Tongue (tissue), 2 donors: ENCODE data around the gene IRX2. TPM values are rescaled to one million over a fixed set of nuclear protein-coding genes. Genes with fewer than 3 reads are reported as not detected.
A peak's percentile ranks its signal among the peaks of the same experiment; 100 is the strongest.

Experiments
- DNase-seq: peaks from one replicate; pipeline ENCODE4 v3.0.0-alpha.2; 2015
- total RNA-seq: library from RNA; depleted of rRNA; stranded (reverse); fragments of >200 nt; gene quantifications from one replicate; pipeline ENCODE4 v1.2.3, GENCODE V29; 2014

IRX2 gene
- total RNA-seq, 1 donor from 2014 or later, result 1.6 TPM

DNA sequence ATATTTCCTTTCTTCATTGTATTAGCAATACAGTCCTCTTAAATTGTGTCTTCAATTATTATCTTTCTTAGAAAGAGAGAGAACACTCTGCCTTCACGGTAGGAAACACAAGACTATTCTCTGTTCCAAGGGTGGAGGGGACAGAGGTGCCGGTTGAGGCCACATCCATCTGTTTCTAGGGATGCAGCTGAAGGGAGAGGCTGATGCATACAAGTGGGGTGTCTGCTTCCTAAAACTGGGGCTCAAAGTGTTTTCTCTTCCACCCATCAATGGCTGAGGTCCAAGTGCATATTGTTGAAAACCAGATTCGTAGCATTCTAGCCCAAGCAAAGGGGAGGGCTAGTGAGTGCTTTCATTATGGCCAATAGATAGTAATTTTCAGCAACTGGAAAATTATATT lies 9.5 kb downstream of the IRX2 start:
- no peak for DNase-seq

DNA sequence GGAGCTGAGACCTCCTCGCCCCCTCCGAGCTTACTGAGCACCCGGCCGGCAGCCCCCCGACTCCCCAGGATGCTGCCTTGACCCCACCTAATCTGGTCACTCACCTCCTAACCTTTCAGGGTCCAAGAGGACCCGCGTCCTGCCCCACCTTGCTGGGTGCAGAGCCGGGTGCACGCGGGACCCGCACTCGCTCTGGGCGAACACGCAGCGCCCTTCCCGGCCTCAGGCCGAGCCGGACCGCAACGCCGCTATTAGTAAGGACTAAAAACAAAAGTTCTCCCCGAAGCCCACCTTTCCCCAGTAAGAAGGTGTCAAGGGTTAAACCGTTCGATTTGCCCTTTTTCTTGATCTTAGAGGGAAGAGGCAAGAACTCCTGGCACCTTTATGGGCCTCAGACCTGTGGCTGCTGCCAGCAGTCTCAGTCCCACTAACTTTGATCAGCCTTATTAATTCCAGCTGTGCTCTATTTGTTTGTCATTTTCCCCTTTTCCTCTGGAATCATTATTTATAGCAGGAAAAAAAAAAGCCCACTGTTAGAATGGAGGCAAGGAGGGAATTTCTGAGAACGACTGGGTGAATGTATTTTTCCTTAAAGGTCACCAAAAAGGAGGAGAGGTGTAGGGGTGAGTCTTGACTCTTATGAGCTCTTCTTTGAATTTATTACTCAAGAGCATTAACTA lies 10.5 kb downstream of the IRX2 start:
- DNase-seq, result no peak

DNA sequence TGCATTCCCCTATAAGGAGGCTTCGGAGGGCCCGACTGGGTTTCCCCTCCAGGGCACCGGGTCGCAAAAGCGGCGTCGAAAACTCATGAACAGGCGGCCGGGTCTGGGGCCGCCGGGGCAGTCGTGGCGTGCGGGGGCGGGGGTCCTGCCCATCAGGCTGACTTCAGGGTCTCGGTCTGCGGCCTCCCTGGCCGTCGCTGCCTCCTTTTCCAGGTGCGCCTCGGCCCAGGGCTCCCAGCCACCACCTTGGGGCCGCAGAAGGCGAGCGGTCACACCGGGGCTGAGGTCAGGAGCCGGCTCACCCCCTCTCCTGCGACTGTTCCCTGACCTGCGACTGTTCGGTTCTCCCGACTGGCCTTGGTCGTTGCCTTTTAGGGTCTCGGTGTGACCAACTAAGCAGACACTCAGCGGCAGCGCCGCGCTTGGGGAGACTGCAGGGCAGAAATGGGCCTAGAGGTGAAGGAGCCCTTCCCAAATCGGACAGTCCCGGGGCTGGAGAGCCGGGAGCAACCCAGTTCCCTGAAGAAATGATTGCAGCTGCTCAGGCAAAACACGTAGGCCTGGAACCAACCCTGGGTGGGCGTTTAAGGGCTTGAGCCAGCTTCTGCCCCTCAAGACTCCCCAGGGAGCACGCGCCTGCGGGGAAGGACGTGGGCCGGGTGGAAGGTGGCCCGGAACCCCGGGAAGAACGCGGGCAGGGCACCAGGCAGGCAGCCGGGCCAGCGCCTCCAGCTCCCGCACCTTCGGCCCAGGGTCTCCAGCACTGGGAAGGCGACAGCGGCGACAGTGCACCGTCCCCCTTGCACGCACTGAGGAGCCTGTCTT lies 11.2 kb downstream of the IRX2 start:
- no peak for DNase-seq

DNA sequence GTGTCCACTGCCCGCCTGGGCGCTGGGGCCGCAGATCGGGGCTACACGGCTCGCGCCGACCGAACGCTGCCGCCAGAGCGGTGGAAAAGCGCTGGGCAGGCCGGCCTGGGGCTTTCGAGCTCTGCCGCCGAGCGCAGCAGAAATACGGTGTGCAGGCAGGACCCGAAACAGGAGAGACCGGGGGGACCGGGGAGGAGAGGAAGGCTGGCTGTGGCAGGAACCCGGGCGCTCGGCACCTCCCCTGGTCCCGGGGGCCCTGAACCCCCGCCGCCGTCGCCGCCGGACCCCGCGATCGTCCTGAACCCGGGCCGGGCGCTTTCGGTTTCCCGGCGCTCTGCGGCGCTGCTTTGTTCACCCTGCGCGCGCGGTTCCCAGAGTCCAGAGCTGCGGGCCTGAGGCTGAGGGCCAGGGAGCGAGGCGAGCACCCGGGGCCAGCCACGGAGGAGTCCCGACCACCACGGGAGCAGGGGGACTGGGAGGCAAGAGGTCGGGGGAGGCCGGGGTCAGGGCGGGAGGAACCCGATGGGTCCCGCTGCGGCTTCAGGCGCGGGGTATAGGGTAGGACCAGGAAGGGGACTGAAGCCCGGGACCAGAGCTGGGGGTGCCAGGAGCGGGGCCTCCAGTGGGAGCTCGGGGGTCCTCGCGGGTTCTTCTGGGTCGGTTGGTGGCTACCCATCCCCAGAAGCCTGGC lies 12.0 kb downstream of the IRX2 start:
- DNase-seq, result no peak

DNA sequence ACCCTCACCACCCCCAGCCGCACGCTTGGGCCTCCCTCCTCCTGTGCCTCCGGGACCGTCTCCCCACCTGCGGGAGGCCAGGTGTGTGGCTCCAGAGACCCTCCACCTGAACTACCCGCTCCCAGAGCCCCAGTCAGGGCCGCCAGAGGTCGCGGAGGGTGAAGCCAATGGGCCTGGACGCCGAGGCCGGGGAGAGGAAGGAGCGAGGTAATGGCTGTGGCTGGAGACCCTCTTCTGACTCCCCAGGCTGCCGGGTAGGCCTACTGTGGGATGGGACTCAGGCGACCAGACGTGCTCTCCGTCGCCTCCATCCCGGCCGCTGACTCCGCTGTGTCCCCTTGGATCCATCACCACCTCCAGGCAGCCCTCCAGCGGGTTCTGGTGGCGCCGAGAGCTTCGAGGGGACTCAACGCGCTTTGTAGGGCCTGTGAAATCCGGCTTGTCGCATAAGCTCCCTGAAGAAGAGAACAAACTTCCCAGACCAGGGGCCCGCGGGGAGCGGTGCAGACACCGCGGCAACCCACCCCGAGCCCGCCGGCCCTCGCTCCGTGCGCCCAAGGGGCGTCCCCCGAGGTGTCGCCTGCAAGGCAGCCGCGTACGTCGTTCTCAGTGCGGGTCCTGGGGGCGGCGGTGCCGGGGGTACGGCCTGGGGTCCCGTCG lies 12.6 kb downstream of the IRX2 start:
- no peak for DNase-seq

DNA sequence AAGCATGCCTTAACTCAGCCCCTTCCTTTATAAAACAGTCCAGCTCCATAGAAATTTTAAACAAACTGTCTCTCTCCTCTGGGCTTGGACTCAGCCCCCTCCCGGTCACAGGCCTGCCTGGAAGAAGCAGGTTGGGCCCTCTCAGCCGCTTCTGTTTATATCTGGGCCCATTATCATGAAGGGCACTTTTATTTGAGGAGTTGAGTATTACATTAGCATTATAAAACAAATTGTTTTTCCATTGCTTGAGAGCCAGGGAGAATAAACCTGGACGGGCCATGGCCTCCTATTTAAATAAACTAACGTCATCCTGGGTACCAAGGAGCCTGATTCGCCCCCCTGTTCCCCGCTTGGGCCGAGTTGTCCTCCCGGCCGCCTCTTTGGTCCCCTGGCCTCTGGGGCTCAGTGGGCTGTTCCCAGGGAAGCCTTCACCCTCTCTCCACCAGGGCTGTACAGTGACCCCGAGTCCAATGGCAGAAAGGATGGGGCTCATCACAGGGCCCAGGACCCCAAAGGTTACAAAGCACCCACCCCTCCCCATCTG lies 13.2 kb downstream of the IRX2 start:
- no peak for DNase-seq

DNA sequence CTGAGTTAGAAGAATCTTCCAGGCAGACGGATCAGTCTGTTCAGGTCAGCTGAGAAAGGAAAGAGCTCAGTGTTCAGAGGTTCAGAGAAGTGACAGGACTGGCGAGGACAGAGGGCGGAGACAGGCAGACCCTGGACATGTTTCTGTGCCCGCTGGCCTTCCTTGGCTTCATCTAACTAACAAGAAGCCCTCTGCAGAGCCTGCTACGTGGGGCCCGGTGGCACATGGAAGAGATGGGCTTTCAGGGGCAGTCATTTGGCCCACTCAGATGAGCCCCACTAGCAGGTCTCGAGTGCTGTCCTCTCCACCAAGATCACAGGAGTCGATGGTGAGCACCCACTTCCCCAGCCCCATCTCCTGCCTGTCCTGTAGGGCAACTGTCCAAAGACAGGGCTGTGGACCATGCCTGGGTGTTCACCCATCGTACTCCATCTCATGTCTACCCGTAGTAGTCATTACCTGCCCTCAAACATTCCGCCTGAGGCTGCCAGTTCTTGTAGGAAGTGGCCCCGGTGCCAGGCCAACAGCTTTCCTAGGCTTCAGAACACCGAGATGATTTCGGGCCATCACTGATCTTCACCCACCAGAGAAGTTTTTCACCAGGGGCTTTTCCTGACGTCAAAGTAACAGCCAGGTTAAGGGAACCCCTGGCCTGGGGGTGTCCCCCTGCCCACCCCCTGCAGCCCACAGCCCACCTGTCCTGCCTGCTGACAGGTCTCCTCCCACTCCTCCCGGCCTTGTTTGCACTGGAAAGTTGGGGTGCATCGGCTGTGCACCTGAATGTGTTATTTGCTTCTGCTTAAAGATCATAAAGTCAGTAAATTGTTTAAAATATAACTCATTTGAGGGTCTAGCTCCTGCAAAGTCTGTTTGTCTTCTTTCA lies 14.0 kb downstream of the IRX2 start:
- DNase-seq, result no peak

DNA sequence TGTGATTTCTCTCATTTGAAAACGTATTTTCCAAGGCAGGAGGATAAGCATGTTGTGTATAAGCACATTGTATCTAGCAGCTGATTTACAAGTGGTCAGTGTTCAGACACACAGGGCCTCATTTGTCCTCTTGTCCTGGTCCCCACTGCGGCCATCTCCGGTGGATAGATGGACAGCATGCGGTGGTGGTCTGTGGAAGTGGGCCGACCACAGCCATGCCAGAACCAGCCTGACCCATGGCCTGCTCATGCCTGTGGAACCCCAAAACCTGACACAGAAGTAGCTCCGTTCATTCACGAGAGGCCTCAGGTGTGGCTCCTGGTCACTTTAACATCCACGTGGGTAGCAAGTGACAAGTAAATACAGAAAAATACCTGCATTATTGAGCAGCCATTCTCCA lies 14.6 kb downstream of the IRX2 start:
- DNase-seq, result no peak

DNA sequence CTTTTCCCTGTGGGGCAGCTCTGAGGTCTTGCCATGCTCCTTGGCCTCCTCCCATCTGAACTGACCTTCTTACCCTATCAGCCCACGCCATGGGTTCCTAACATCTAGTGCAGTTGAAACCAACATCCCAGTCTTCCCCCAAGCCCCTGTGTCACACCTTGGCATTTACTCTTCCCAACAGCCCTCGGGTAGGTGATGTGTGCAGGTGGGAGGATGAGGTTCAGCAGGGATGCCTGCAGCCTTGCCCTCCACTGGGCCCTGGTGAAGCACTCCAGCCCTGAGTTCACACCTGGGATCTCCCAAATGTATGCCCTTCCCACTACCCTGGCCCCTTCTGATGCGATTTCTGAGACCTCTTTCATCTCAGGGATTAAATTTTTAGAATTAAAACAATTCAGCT lies 15.5 kb downstream of the IRX2 start:
- no peak for DNase-seq

DNA sequence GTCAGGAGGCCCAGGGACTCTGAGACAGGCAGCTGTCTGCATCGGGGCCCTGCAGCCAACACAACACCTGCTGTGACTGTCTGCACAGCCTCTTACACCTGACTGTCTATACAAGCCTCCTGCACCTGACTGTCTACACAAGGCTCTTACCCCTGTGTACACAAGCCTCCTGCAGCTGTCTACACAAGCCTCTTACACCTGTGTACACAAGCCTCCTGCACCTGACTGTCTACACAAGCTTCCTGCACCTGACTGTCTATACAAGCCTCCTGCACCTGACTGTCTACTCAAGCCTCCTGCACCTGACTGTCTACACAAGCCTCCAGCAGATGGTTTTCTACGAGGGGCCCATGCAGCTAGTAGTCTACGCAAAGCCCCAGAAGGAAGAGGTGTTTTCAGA lies 18.6 kb downstream of the IRX2 start:
- DNase-seq, result no peak

DNA sequence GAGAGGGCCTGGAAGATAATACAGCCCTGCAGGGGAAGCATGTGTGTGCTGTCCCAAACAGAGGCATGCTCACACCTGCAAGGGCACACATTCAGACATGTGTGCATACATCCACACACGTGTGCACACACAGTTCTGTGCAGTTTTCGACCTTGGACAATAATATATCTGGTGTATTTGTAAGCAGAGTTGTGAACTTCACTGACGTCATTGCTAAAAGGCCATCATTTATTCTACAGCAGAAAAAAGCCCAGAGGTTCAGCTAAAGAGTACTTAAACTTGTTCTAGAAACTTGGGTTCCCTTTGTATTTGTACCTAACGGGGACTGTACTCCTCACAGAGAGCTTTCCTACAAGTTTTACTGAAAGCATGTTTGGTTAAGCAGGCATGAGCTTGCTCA lies 19.5 kb downstream of the IRX2 start:
- no peak for DNase-seq

DNA sequence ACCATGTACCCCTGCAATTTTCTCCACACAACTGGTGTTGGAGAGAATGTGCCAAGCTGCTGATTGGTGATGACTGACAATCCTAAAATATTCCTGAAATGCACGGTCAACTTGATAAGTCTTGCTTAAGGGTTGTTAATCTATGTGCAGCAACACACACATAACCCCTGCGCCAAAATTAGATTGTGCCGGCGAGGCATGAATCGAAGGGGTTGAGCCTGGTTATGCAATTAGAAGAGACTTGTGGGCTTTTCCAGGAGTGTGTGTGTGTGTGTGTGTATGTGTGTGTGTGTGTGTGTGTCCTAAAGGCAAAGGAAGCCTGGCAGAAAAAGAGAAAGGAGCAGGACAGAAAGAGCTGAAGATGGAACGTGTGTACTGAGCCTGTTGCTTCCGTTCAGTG lies 22.3 kb downstream of the IRX2 start:
- no peak for DNase-seq

DNA sequence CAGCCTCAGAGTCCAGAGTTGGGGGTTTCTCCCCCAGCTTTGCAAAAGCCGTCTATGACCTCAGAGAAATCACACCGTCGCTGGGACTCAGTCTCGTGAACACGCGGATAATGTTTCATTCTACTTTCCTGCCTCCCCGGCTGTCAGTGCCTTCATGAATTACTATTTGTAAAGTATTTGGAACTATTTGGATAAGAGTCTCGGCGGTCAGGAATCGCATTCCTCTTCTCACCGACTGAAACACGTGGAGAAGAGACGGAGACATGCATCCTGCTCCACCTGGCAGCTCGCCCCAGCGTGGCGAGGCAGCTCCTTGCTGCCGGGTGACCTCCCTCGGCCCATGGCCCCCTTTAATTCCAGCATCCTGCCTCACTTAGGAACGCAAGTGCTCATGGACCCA lies 23.9 kb downstream of the IRX2 start:
- no peak for DNase-seq

DNA sequence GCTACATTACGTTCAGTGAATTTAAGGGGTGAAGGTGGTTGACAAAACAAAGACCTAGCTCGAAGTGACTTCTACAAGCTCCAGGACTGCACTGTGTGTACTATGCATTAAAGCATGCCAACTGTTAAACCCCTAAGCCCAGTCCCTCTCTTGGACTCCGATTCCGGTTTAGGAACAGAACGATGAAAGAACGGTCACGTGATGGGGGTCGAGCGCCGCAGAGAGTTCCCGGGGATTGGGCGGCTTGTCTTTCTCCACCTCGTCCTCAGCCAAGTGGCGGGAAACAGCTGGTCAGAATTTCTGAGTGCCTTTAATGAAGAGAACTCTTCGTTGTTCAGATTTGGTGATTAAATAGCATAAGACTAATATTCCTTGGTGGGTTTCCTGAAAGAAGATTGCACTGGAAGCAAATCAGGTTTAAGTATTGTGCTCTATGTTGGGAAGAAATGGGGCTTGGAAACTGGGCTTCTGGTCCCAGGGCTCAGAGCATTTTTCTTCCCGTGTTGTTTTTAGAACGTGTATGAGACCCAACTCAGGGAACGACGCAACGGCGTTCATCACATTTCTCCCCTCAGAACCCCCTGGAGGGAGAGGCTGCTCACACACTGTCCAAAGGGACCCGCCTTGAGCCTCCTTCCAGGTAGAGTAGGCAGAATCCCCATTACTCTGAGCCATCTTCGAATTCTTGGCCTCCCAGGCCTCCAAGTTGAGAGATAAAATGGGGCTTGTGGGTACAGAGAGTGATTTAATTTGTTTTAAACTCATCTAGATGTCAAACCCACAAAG lies 25.3 kb downstream of the IRX2 start:
- DNase-seq, result peak; percentile 52

DNA sequence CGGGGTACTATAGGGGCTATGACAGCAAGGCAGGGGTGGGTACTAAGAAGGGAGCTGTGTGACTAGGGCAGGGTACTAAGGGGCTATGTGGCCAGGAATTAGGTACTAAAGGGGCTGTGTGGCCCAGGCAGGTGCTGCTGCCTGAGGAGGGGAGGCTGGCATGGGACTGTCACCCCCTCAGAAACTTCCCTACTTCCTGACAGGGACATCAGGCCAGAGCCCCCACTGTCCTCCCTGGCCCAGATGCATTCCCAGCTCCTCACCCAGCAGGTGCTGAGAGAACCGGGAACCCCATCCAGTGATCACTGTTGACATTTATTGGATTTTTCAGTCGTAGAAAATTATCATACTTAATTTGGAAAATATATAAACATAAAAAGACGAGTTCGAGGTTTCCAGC lies 26.6 kb downstream of the IRX2 start:
- no peak for DNase-seq

DNA sequence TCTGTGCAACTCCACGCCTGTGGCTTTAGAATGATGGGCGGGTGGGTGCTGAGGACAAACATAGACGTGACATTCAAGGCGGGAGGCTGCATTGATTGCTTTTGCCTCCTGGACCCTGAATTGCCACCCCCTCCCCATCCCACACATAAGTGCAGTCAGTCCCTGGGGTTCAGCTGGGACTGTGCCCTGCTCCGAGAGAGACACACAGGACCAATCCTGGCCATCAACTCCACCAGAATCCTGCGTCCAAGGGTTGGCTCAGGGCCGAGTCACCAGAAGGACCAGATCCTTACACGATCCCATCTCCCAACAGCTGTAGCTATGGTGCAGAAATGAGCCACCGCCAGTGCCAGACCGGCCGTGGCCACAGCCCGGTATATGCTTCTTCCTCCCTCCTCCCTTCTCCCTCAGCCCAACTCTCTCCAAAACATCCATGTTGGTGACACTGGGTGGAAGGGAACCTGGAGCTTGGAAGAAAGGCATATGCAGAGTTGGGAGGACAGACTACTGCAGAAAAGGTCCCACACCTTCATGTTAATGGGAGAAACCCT lies 27.4 kb downstream of the IRX2 start:
- no peak for DNase-seq

DNA sequence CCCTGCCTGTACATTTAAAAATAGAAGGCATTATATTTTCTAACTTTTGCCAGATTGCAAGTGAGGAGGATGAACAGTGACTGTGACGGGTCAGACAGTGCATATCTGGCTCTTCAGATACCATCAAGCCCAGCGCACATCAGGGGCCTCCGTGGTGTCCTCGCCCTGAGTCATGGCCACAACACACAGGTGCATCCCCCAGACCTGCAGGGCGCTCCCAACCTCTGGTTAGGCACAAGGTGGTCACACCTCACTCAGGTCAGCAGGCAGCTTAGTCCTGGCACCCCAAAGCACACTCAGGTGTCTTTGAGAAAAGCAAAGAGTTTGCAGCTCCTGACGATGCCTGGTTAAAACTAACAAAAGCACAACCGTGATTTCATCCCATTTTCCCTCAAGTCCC lies 28.6 kb downstream of the IRX2 start:
- no peak for DNase-seq

DNA sequence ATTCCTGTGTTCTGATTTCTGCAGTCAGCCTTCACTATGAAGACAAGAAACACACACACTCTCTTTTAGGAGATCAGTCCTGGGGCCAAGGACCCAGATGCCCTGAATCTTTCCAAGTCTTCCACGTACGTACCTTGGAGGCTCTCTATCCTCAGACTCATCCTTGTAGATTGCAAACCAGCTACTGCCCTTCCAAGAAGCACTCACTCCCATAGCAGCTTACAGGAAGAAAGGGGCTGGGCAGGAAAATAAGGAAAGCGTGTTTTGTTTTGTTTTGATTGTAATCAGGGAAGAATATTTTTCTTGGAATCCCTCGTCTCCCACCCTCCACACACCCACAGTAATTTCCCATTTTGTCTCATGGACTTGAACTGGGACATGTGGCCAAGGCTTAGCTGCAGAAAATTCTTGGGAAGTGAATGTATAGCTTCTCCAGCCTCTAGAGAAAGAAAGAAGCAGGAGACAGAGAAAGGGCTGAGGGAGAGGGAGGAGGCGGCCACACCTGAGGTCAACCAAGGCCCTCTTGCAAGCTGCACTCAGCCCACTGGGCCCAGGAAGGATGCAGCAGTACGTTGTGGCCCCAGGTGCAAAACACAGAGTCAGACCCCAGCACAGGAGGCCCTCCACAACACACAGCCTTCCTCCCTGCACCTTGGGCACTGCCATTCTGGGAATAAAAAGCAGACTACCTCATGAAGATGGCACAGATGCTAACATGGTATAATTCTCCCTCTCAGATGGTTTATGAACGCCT lies 29.9 kb downstream of the IRX2 start:
- no peak for DNase-seq

DNA sequence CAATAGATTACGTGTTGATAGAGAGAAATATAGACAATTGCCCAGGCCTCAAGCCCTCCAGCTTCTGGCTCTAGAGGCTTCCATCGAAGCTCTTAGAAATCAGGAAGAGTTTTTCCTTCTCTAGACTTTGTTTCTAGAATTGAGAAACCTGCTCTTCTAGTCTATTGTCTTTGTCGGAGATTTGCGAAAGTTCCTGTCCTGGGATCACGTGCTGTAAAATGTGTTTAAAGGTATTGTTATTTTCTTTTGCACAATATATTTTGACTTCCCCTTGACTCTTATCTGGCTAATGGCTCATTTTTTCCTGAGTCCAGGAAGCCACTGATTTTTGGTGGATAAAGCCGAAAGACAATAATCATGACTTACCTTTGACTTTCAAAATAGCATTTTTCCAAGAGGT lies 32.1 kb downstream of the IRX2 start:
- no peak for DNase-seq

DNA sequence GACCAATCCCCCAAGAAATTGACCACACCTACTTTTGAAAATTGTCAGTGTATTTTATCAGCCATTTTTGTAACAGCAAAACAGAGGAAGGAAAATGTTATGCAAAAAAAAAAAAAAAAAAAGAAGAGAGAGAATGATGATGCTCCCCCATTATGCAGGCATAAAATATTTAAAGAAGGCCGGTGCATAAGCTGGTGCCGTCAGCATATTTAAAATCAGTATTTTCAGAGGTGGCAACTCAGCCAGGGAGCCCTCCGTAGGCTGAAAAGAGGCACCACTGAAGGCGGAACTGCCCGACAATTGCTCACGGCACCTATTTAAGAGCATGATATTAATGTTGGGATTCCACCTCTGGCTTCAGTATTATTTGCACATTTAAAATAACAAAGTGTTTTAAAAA lies 33.4 kb downstream of the IRX2 start:
- DNase-seq, result no peak
